DND-41 (cell line): ENCODE data around the gene C19orf73.

Experiments used
- ATAC-seq: fragments of 200-7000 bp; cut with Tn5 transposase; 3 replicates; pipeline ENCODE4 v1.9.1; 2021; ENCODE audit warnings: low read depth; ENCODE audit not compliant: insufficient read depth
- DNase-seq: peaks from one replicate; pipeline ENCODE4 v3.0.0-alpha.2; 2020
- H2AFZ ChIP-seq: 2 replicates; pipeline ENCODE4 v1.6.0; 2012; ENCODE audit warnings: low read depth, low read length
- H3K27ac ChIP-seq: 2 replicates; pipeline ENCODE4 v1.5.1; 2012; ENCODE audit warnings: low read length, inconsistent platforms
- H3K27me3 ChIP-seq: fragments of 200-600 bp; sonication (generic); 2 replicates; pipeline ENCODE4 v1.6.0; 2012; ENCODE audit warnings: low read length, mild to moderate bottlenecking, inconsistent platforms; ENCODE audit not compliant: insufficient read depth, poor library complexity
- H3K36me3 ChIP-seq: 2 replicates; pipeline ENCODE4 v1.5.1; 2012; ENCODE audit warnings: low read length, inconsistent platforms; ENCODE audit not compliant: insufficient read depth
- H3K4me1 ChIP-seq: 2 replicates; pipeline ENCODE4 v1.5.1; 2012; ENCODE audit warnings: mild to moderate bottlenecking, low read length; ENCODE audit not compliant: insufficient read depth
- H3K4me2 ChIP-seq: 2 replicates; pipeline ENCODE4 v1.6.0; 2012; ENCODE audit warnings: mild to moderate bottlenecking, moderate library complexity, low read length, inconsistent platforms; ENCODE audit not compliant: insufficient read depth
- H3K4me3 ChIP-seq, 2 experiments: fragments of 200-600 bp in 1 of 2; shearing (Covaris generic) in 1 of 2; 2 replicates each; pipeline ENCODE4 v1.5.1; 2012 to 2016; ENCODE audit warnings: inconsistent platforms in 2 of 2, low read length in 2 of 2, mild to moderate bottlenecking in 2 of 2, low read depth in 1 of 2, moderate library complexity in 1 of 2
- H3K79me2 ChIP-seq: 2 replicates; pipeline ENCODE4 v1.6.0; 2012; ENCODE audit warnings: low read length, inconsistent platforms; ENCODE audit not compliant: insufficient read depth
- H3K9ac ChIP-seq: 2 replicates; pipeline ENCODE4 v1.6.0; 2012; ENCODE audit warnings: low read depth, mild to moderate bottlenecking, inconsistent platforms, low read length, moderate library complexity
- H3K9me3 ChIP-seq: 2 replicates; pipeline ENCODE4 v1.5.1; 2012; ENCODE audit warnings: low read length, moderate library complexity, mild to moderate bottlenecking, inconsistent platforms; ENCODE audit not compliant: insufficient read depth, severe bottlenecking
- H4K20me1 ChIP-seq: 2 replicates; pipeline ENCODE4 v1.6.0; 2012; ENCODE audit warnings: low read length; ENCODE audit not compliant: insufficient read depth
- EZH2 ChIP-seq: IDR thresholded peaks from 3 replicates; pipeline ENCODE4 v1.6.1; 2012; ENCODE audit warnings: borderline replicate concordance, low read depth, mild to moderate bottlenecking, moderate library complexity, low read length, inconsistent platforms; ENCODE audit not compliant: severe bottlenecking
- TF ChIP-seq, protein P1 (sequence below): IDR thresholded peaks from 2 replicates; pipeline ENCODE4 v1.5.1; 2012; ENCODE audit warnings: borderline replicate concordance, low read length, moderate library complexity, mild to moderate bottlenecking; ENCODE audit not compliant: poor library complexity, severe bottlenecking; ENCODE audit errors: extremely low read depth

C19orf73 gene

DNA sequence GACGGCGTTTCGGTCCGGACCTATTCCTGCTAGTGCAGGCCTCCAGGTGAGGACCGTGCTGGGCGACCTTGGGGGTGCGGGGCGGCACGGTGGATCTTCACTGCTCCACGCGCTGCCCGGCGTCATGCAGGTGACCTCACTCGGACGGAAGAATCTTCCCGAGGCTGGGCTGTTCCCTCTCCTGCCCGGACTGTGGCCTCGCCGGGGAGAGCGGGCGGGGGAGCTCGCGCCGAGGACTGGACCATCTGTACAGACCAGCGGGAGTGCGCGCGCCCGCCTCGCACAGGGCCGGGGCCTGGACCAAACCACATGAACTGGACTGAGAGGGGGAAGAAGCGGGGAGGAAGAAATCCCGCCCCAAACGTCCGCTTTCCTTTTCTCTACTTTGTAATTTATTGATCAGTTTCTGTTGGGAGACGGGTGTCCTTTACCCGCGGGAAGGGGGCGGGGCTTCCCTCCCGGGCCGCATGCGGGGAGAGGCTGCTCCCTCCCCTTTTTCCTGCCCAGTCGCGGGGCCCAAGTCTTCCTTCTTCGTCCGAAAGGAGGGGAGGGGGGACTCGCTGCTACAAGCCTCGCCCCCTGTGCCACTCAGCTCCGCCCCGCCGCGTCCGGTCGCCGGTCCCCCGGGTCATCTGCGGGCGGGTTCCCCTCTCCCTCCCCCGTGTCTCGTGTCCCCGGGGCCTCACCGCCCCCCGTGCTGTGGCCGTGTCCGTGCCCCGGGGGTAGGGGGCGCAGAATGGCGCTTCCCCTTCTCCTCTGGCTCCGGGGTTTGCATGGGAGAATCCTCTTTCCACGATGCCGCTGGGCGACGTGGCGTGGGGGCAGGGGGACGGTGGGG lies 31.4 kb upstream of the C19orf73 start:
- peaks cover 2% of the 10 kb centered on the region; the same call in 1 of the 2 replicates for H4K20me1 ChIP-seq
- H3K9ac ChIP-seq, result peak overlapping the region; percentile 44; the same call in 1 of the 2 replicates
- no peaks in the 10 kb centered on the region for H3K27me3 ChIP-seq
- no peak overlapping the region for H3K27ac ChIP-seq
- H3K36me3 ChIP-seq, result 0 out of 2 replicates have a peak, but pooled peaks cover 4% of the 10 kb centered on the region
- peak overlapping the region in 1 of 2 experiments; percentile 45; a peak in 2 of 4 replicates for H3K4me3 ChIP-seq
- no peak for TF ChIP-seq EZH2
- TF ChIP-seq, protein P1, sequence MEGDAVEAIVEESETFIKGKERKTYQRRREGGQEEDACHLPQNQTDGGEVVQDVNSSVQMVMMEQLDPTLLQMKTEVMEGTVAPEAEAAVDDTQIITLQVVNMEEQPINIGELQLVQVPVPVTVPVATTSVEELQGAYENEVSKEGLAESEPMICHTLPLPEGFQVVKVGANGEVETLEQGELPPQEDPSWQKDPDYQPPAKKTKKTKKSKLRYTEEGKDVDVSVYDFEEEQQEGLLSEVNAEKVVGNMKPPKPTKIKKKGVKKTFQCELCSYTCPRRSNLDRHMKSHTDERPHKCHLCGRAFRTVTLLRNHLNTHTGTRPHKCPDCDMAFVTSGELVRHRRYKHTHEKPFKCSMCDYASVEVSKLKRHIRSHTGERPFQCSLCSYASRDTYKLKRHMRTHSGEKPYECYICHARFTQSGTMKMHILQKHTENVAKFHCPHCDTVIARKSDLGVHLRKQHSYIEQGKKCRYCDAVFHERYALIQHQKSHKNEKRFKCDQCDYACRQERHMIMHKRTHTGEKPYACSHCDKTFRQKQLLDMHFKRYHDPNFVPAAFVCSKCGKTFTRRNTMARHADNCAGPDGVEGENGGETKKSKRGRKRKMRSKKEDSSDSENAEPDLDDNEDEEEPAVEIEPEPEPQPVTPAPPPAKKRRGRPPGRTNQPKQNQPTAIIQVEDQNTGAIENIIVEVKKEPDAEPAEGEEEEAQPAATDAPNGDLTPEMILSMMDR, result no peak
- no peaks in the 10 kb centered on the region for H3K9me3 ChIP-seq
- H3K4me2 ChIP-seq, result peak overlapping the region; percentile 62
- DNase-seq (peak; percentile 48), ATAC-seq (peak; percentile 25)
- no peaks in the 10 kb centered on the region for H3K79me2 ChIP-seq
- H3K4me1 ChIP-seq, result peaks cover 18% of the 10 kb centered on the region
- H2AFZ ChIP-seq, result peak overlapping the region; percentile 33; the same call in 1 of the 2 replicates

DNA sequence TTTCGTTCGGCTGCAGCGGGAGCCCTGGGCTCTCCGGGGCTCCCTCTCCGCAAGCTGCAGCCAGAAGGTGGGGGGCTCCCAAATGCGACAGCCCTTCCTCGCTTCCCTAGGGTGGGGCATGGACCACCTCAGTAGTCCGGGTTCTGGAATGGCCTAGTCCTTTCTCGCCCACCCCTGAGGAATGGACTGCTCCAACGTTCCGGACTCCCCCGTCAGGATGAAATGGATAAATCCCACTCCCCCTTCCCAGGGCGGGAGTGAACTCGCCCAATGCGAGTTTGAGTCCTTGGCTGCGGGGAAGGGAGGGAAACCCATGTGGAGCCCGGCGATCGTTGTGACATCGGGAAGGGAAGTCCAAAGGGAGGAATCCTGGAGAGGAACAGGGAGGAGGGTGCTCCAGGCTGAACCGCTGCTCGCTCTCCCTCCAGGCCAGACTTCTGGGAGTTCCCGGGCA lies 30.7 kb upstream of the C19orf73 start:
- H3K4me1 ChIP-seq, result peaks cover 18% of the 10 kb centered on the region
- H4K20me1 ChIP-seq, result peaks cover 2% of the 10 kb centered on the region; the same call in 1 of the 2 replicates
- no peak overlapping the region for H2AFZ ChIP-seq
- H3K4me2 ChIP-seq, result peak overlapping the region; percentile 62
- 0 out of 2 replicates have a peak, but pooled peaks cover 5% of the 10 kb centered on the region for H3K36me3 ChIP-seq
- H3K27me3 ChIP-seq, result no peaks in the 10 kb centered on the region
- H3K9ac ChIP-seq, result peak overlapping the region; percentile 44; the same call in 1 of the 2 replicates
- peak overlapping the region in 1 of 2 experiments; percentile 45; a peak in 1 of 4 replicates for H3K4me3 ChIP-seq
- H3K27ac ChIP-seq, result no peak overlapping the region
- no peaks in the 10 kb centered on the region for H3K79me2 ChIP-seq
- no peak for ATAC-seq
- DNase-seq, result no peak
- no peaks in the 10 kb centered on the region for H3K9me3 ChIP-seq
- no peak for TF ChIP-seq EZH2
- TF ChIP-seq, protein P1, result no peak

DNA sequence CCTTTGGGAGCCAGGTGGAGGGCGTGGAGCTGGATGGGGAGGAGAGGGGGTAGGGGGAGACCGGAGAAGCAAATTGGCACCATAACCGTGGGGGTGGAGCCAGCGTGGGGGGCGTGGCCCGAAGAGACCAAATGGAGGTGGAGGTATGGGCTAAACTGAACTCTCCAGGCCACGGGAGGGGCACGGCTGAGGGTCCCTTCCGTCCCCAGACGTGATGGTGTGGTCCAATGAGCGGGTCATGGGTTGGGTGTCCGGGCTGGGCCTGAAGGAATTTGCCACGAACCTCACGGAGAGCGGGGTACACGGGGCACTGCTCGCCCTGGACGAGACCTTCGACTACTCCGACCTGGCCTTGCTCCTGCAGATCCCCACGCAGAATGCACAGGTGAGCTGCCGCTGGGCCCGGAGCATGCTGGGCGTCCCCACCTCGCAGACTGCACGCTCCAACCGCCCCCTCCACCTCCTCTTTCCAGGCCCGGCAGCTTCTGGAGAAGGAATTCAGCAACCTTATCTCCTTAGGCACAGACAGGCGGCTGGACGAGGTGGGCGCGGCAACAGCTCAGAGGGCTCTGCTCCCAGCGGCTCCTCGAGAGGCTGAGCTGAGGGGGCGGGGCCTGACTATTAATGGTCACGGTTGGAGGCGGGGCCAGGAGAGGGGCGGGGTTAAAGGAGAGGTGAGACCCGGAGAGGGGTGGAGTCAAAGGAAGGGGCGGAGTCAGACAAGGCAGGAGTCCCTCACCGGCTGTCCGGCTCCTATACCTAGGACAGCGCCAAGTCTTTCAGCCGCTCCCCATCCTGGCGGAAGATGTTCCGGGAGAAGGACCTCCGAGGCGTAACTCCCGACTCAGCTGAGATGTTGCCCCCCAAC lies 30.1 kb upstream of the C19orf73 start:
- no peak overlapping the region for H3K27ac ChIP-seq
- TF ChIP-seq EZH2, result no peak
- TF ChIP-seq, protein P1, result no peak
- no peak for ATAC-seq

More for the DNA sequence above, 30.1 kb upstream of the C19orf73 start:
- peak; percentile 61 for DNase-seq
- H3K4me3 ChIP-seq, result no peak overlapping the region
- no peaks in the 10 kb centered on the region for H3K79me2 ChIP-seq
- peaks cover 18% of the 10 kb centered on the region for H3K4me1 ChIP-seq
- H3K36me3 ChIP-seq, result 0 out of 2 replicates have a peak, but pooled peaks cover 5% of the 10 kb centered on the region
- no peak overlapping the region for H2AFZ ChIP-seq
- no peak overlapping the region for H3K4me2 ChIP-seq
- no peaks in the 10 kb centered on the region for H3K9me3 ChIP-seq
- no peak overlapping the region for H3K9ac ChIP-seq
- H3K27me3 ChIP-seq, result no peaks in the 10 kb centered on the region
- H4K20me1 ChIP-seq, result peaks cover 2% of the 10 kb centered on the region; the same call in 1 of the 2 replicates
